Measurements from ENCODE around the gene CAMK4. TPM values are rescaled to one million over a fixed set of nuclear protein-coding genes. Genes with fewer than 3 reads are reported as not detected.

Gene CAMK4
- polyA plus RNA-seq, 1 donor from 2014 or later, result 16.6 TPM

- Histone ChIP-seq H3F3A (ENCODE audit: insufficient read depth, low read length, poor library complexity, severe bottlenecking) (no peaks in the 10 kb centered on the region), H3K36me3 (ENCODE audit: insufficient read depth, low read length) (no peaks in the 10 kb centered on the region), H3K9me2 (ENCODE audit: insufficient read depth, low read length) (no peaks in the 10 kb centered on the region), H3K4me2 (ENCODE audit: low read length) (no peak overlapping the region), H3K9me3 (ENCODE audit: low read length) (no peaks in the 10 kb centered on the region), H3K27ac (ENCODE audit: low read length) (no peak overlapping the region), H3K79me2 (replicated peaks; ENCODE audit: insufficient read depth, low read length) (no peaks in the 10 kb centered on the region), H4K20me1 (ENCODE audit: insufficient read depth) (no peaks in the 10 kb centered on the region), H3K9ac (ENCODE audit: low read length) (no peak overlapping the region), H3K4me3 (ENCODE audit: low read length) (no peak overlapping the region), H2AFZ (ENCODE audit: low read depth, low read length) (no peak overlapping the region), H3K27me3 (ENCODE audit: insufficient read depth, low read depth, low read length) (no peaks in the 10 kb centered on the region)
- no peak for TF ChIP-seq CTCF (IDR thresholded peaks at IDR 0.05; ENCODE audit: poor library complexity, severe bottlenecking)
- TF ChIP-seq EZH2 (IDR thresholded peaks at IDR 0.05; ENCODE audit: borderline replicate concordance, insufficient read depth, low read length, poor library complexity, severe bottlenecking), result no peak
- no peak for TF ChIP-seq MXI1 (conservative IDR thresholded peaks at IDR 0.05; ENCODE audit: poor library complexity, severe bottlenecking)
- TF ChIP-seq RAD21 (conservative IDR thresholded peaks at IDR 0.05), result no peak
- TF ChIP-seq SMC3 (conservative IDR thresholded peaks at IDR 0.05; ENCODE audit: poor library complexity), result no peak
- TF ChIP-seq POLR2AphosphoS5 (IDR thresholded peaks at IDR 0.05), result no peak
- no peak for TF ChIP-seq EP300 (conservative IDR thresholded peaks at IDR 0.05; ENCODE audit: poor library complexity, severe bottlenecking)
- no peak for TF ChIP-seq REST (IDR thresholded peaks at IDR 0.05; ENCODE audit: borderline replicate concordance)
- TF ChIP-seq TAF1 (IDR thresholded peaks at IDR 0.05; ENCODE audit: low read depth), result no peak
Observed at GRCh38 chr5:111394586-111394985, 170.4 kb downstream of the CAMK4 start.

- Histone ChIP-seq H3K4me2 (ENCODE audit: low read length) (no peak overlapping the region), H3K9ac (ENCODE audit: low read length) (no peak overlapping the region), H3K4me3 (ENCODE audit: low read length) (no peak overlapping the region), H3K9me3 (ENCODE audit: low read length) (no peaks in the 10 kb centered on the region), H4K20me1 (ENCODE audit: insufficient read depth) (no peaks in the 10 kb centered on the region), H3K27me3 (ENCODE audit: insufficient read depth, low read depth, low read length) (no peaks in the 10 kb centered on the region), H2AFZ (ENCODE audit: low read depth, low read length) (no peak overlapping the region), H3K79me2 (replicated peaks; ENCODE audit: insufficient read depth, low read length) (no peaks in the 10 kb centered on the region), H3K36me3 (ENCODE audit: insufficient read depth, low read length) (no peaks in the 10 kb centered on the region), H3F3A (ENCODE audit: insufficient read depth, low read length, poor library complexity, severe bottlenecking) (no peaks in the 10 kb centered on the region), H3K27ac (ENCODE audit: low read length) (no peak overlapping the region), H3K9me2 (ENCODE audit: insufficient read depth, low read length) (no peaks in the 10 kb centered on the region)
- TF ChIP-seq EP300 (conservative IDR thresholded peaks at IDR 0.05; ENCODE audit: poor library complexity, severe bottlenecking) (no peak), TAF1 (IDR thresholded peaks at IDR 0.05; ENCODE audit: low read depth) (no peak), POLR2AphosphoS5 (IDR thresholded peaks at IDR 0.05) (no peak), SMC3 (conservative IDR thresholded peaks at IDR 0.05; ENCODE audit: poor library complexity) (no peak), MXI1 (conservative IDR thresholded peaks at IDR 0.05; ENCODE audit: poor library complexity, severe bottlenecking) (no peak), RAD21 (conservative IDR thresholded peaks at IDR 0.05) (no peak)
Observed at GRCh38 chr5:111398013-111398412, 173.8 kb downstream of the CAMK4 start.

Measured in neural cell (in vitro differentiated cells).